8988T (cell line): Measurements from ENCODE around the gene KIAA1217.
"Not testable (repeated sequence)": the region's sequence is repeated elsewhere in the genome, so short reads cannot be mapped to it uniquely, and the experiment has no call there.

Experiments
- DNase-seq: peaks from one replicate; pipeline ENCODE4 v3.0.0; 2011

KIAA1217 gene

GRCh38 chr10:24303522-24304310, 94.8 kb downstream of the KIAA1217 start:
- no peak for DNase-seq

GRCh38 chr10:24305551-24306506, 96.9 kb downstream of the KIAA1217 start:
- DNase-seq: no peak

GRCh38 chr10:24306507-24306875, 97.6 kb downstream of the KIAA1217 start:
- no peak for DNase-seq

GRCh38 chr10:24307116-24307515, 98.2 kb downstream of the KIAA1217 start:
- DNase-seq: no peak

GRCh38 chr10:24307696-24308485, 99.0 kb downstream of the KIAA1217 start:
- DNase-seq: no peak

GRCh38 chr10:24310104-24310503, 101.2 kb downstream of the KIAA1217 start:
- no peak for DNase-seq

- DNase-seq: no peak
Observed at GRCh38 chr10:24311888-24312287, 103.0 kb downstream of the KIAA1217 start.

- DNase-seq: no peak
Observed at GRCh38 chr10:24313283-24313682, 104.3 kb downstream of the KIAA1217 start.

GRCh38 chr10:24315211-24315610, 106.3 kb downstream of the KIAA1217 start:
- no peak for DNase-seq

GRCh38 chr10:24318517-24318916, 109.6 kb downstream of the KIAA1217 start:
- no peak for DNase-seq

GRCh38 chr10:24320373-24320772, 111.4 kb downstream of the KIAA1217 start:
- no peak for DNase-seq

GRCh38 chr10:24324651-24325050, 115.7 kb downstream of the KIAA1217 start:
- no peak for DNase-seq

- no peak for DNase-seq
Observed at GRCh38 chr10:24331457-24331856, 122.5 kb downstream of the KIAA1217 start.

- DNase-seq: no peak
Observed at GRCh38 chr10:24333736-24334135, 124.8 kb downstream of the KIAA1217 start.

GRCh38 chr10:24334279-24334939, 125.5 kb downstream of the KIAA1217 start:
- DNase-seq: no peak

GRCh38 chr10:24337723-24338122, 128.8 kb downstream of the KIAA1217 start:
- DNase-seq: not testable (repeated sequence)

- no peak for DNase-seq
Observed at GRCh38 chr10:24339387-24339786, 130.4 kb downstream of the KIAA1217 start.

GRCh38 chr10:24340446-24340845, 131.5 kb downstream of the KIAA1217 start:
- no peak for DNase-seq

GRCh38 chr10:24340883-24341282, 131.9 kb downstream of the KIAA1217 start:
- DNase-seq: no peak

GRCh38 chr10:24341371-24341770, 132.4 kb downstream of the KIAA1217 start:
- DNase-seq: no peak

GRCh38 chr10:24341897-24342296, 133.0 kb downstream of the KIAA1217 start:
- DNase-seq: no peak

GRCh38 chr10:24343686-24344085, 134.7 kb downstream of the KIAA1217 start:
- DNase-seq: no peak
